ENCODE data around the gene CIT. TPM values are rescaled to one million over a fixed set of nuclear protein-coding genes. Genes with fewer than 3 reads are reported as not detected.
A peak's percentile ranks its signal among the peaks of the same experiment; 100 is the strongest.

Gene CIT
- total RNA-seq, 1 donor from 2014 or later = 9.6 TPM

GRCh38 chr12:119652665-119653064, 224.5 kb downstream of the CIT start:
- no peak for DNase-seq (ENCODE audit: low read depth in 2 of 2)

- DNase-seq (ENCODE audit: low read depth in 2 of 2) = peak in 1 of 2 donors; percentile 10
These were observed 227.8 kb downstream of the CIT start for GRCh38 chr12:119649202-119649808.

GRCh38 chr12:119645535-119646059, 231.5 kb downstream of the CIT start:
- DNase-seq (ENCODE audit: low read depth in 2 of 2) = no peak

- DNase-seq (ENCODE audit: low read depth in 2 of 2) = no peak
These were observed 232.2 kb downstream of the CIT start for GRCh38 chr12:119644930-119645329.

- no peak for DNase-seq (ENCODE audit: low read depth in 2 of 2)
These were observed 234.1 kb downstream of the CIT start for GRCh38 chr12:119642986-119643385.

Other genes starting within 250 kb of the CIT start
- 11.4 and 21.6 TPM in 2 replicates for gene PRKAB1, start 209.2 kb downstream of the CIT start, total RNA-seq
- gene BICDL1, start 111.9 kb upstream of the CIT start, total RNA-seq = 0.13 TPM in 1 of 2 replicates, not detected in the other
- 38.8 and 42.0 TPM in 2 replicates for gene RAB35, start 239.4 kb upstream of the CIT start, total RNA-seq